Effector memory CD8-positive, alpha-beta T cell (primary cell): ENCODE measurements around the gene GLIPR1.
"Not testable (repeated sequence)": the region's sequence is repeated elsewhere in the genome, so short reads cannot be mapped to it uniquely, and the experiment has no call there.

Experiments
- ATAC-seq: fragments of 150-1000 bp; cut with Tn5 transposase; replicated peaks from 2 replicates; pipeline ENCODE4 v1.10.0; 2021; ENCODE audit warnings: mild to moderate bottlenecking, moderate library complexity
- DNase-seq, 3 experiments: peaks; one replicate each; pipeline ENCODE4 v3.0.0; 2021
- H3K27ac Mint-ChIP-seq, 2 donors: one replicate each; pipeline ENCODE4 v1.8.0; 2022; ENCODE audit warnings: mild to moderate bottlenecking in 2 of 2, mixed read lengths in 2 of 2, moderate library complexity in 2 of 2
- H3K27me3 Mint-ChIP-seq, 2 donors: one replicate each; pipeline ENCODE4 v1.8.0; 2022; ENCODE audit warnings: mixed read lengths in 2 of 2
- H3K36me3 Mint-ChIP-seq: one replicate; pipeline ENCODE4 v1.8.0; 2022; ENCODE audit warnings: mild to moderate bottlenecking, moderate library complexity, mixed read lengths; ENCODE audit not compliant: insufficient read depth
- H3K4me1 Mint-ChIP-seq, 2 donors: one replicate each; pipeline ENCODE4 v1.8.0; 2022; ENCODE audit warnings: low read depth in 2 of 2, mixed read lengths in 2 of 2
- H3K4me3 Mint-ChIP-seq, 2 donors: one replicate each; pipeline ENCODE4 v1.8.0; 2022; ENCODE audit warnings: mild to moderate bottlenecking in 2 of 2, mixed read lengths in 2 of 2, moderate library complexity in 2 of 2
- H3K9me3 Mint-ChIP-seq, 2 donors: one replicate each; pipeline ENCODE4 v1.8.0; 2022; ENCODE audit warnings: mixed read lengths in 2 of 2
- total RNA-seq, 9 experiments: gene quantifications; one replicate each; lab custom pipeline; 2026; lab: John Stamatoyannopoulos, UW

Gene GLIPR1
- total RNA-seq, result 38.2 to 168 (median 122) reads per million in 9 experiments

GRCh38 chr12:75480469-75480949 lies at the start of gene GLIPR1:
Gene GLIPR1, plus strand, starts transcription at chr12:75480755. Its CDS starts 126 bp downstream, at chr12:75480881.
- H3K4me1 Mint-ChIP-seq, result peaks cover 50 to 57% of the 10 kb centered on the region in 2 donors
- H3K4me3 Mint-ChIP-seq, result peak within 1 kb of the TSS; percentile 67 to 76
- no peaks in the 10 kb centered on the region for H3K9me3 Mint-ChIP-seq
- DNase-seq (peak; percentile 67 to 79 (median 69)), ATAC-seq (peak; percentile 83)
- no peaks in the 10 kb centered on the region for H3K27me3 Mint-ChIP-seq
- H3K36me3 Mint-ChIP-seq, result peaks cover 47% of the 10 kb centered on the region
- H3K27ac Mint-ChIP-seq, result peak within 1 kb of the TSS; percentile 95 to 98

- DNase-seq (no peak), ATAC-seq (no peak)
- Mint-ChIP-seq H3K9me3 (peaks cover 4 to 10% of the 10 kb centered on the region in 2 donors), H3K4me3 (no peak overlapping the region), H3K27ac (no peak overlapping the region), H3K36me3 (no peaks in the 10 kb centered on the region), H3K27me3 (no peaks in the 10 kb centered on the region), H3K4me1 (peaks cover 0 to 2% of the 10 kb centered on the region in 2 donors)
Measured at GRCh38 chr12:75432924-75433323, 47.6 kb upstream of the GLIPR1 start.

GRCh38 chr12:75437564-75437963 lies 43.0 kb upstream of the GLIPR1 start:
- Mint-ChIP-seq H3K27ac (no peak overlapping the region), H3K4me3 (no peak overlapping the region), H3K9me3 (no peaks in the 10 kb centered on the region), H3K36me3 (no peaks in the 10 kb centered on the region), H3K4me1 (peaks cover 0 to 5% of the 10 kb centered on the region in 2 donors), H3K27me3 (peaks cover 8 to 20% of the 10 kb centered on the region in 2 donors)
- peak; percentile 14 to 36 (median 15) for DNase-seq
- ATAC-seq, result peak; percentile 93

DNA sequence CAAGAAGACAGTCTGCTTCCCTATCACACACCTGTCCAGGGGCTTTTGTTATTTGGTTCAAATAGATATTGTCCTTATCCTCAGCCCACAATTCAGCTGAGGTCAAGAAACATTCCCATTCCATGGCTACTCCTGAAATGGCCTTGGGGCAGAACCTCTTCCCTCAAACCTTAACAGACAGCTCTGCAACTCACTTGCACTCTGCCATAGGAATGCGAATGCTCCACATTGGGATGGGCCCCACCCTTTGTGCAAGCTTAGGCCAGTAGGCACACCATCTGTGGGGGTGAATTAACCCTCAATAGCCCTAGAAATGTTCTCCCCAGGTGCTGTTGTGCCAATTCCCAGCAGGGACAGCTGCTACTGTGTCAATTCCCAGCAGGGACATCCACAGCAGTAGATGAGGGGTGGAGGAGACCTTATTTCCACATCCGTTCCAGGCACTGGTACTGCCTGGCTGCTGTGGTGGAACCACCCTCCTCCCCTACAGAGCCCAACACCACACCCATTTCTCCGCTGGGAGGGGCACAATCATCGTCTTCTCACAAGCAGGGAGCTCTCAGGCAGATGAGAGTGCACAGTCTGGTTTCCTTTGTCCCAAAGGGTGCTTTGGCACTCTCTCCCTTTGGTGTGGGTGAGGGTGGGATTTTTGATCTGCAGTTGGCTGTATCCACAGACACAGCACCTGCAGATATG lies 42.3 kb upstream of the GLIPR1 start:
- no peaks in the 10 kb centered on the region for H3K9me3 Mint-ChIP-seq
- H3K4me1 Mint-ChIP-seq, result peaks cover 0 to 5% of the 10 kb centered on the region in 2 donors
- H3K27ac Mint-ChIP-seq, result no peak overlapping the region
- H3K36me3 Mint-ChIP-seq, result no peaks in the 10 kb centered on the region
- DNase-seq, result no peak
- H3K4me3 Mint-ChIP-seq, result no peak overlapping the region
- peaks cover 8 to 25% of the 10 kb centered on the region in 2 donors for H3K27me3 Mint-ChIP-seq
- ATAC-seq, result no peak

DNA sequence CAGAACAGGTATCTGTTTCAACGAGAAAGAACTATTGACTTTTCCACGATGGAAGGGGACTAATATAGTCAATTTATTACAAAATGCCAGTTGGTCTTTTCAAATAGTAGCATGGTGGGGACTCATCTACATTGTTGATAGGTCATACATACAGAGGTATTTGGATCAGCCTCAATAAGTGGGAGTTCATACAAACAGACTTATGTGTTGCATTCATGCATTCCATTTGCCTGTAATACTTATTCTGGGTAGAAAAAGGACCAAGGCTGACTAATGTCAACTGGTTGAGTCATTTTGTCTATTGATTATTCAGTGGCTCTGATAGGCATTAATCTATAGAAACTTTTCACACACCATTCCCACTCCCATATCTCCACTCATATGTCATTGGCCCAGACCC lies 41.5 kb upstream of the GLIPR1 start:
- peaks cover 0 to 5% of the 10 kb centered on the region in 2 donors for H3K4me1 Mint-ChIP-seq
- DNase-seq (no peak), ATAC-seq (no peak)
- H3K36me3 Mint-ChIP-seq, result no peaks in the 10 kb centered on the region
- no peak overlapping the region for H3K27ac Mint-ChIP-seq
- peaks cover 8 to 29% of the 10 kb centered on the region in 2 donors for H3K27me3 Mint-ChIP-seq
- H3K4me3 Mint-ChIP-seq, result no peak overlapping the region
- no peaks in the 10 kb centered on the region for H3K9me3 Mint-ChIP-seq

- Mint-ChIP-seq H3K4me3 (no peak overlapping the region), H3K9me3 (no peaks in the 10 kb centered on the region), H3K4me1 (peaks cover 0 to 5% of the 10 kb centered on the region in 2 donors), H3K27ac (no peak overlapping the region), H3K27me3 (peaks cover 8 to 29% of the 10 kb centered on the region in 2 donors), H3K36me3 (no peaks in the 10 kb centered on the region)
- no peak for ATAC-seq
- DNase-seq, result no peak
Measured at GRCh38 chr12:75439930-75440329, 40.6 kb upstream of the GLIPR1 start.

GRCh38 chr12:75441687-75442449 lies 38.7 kb upstream of the GLIPR1 start:
- not testable (repeated sequence) for H3K36me3 Mint-ChIP-seq, ATAC-seq, DNase-seq, H3K27ac Mint-ChIP-seq, H3K9me3 Mint-ChIP-seq, H3K4me1 Mint-ChIP-seq, H3K4me3 Mint-ChIP-seq
- H3K27me3 Mint-ChIP-seq, result peaks cover 8 to 29% of the 10 kb centered on the region in 2 donors

GRCh38 chr12:75442454-75442853 lies 38.1 kb upstream of the GLIPR1 start:
- not testable (repeated sequence) for H3K36me3 Mint-ChIP-seq, H3K4me1 Mint-ChIP-seq, DNase-seq, ATAC-seq, H3K9me3 Mint-ChIP-seq, H3K4me3 Mint-ChIP-seq, H3K27ac Mint-ChIP-seq
- H3K27me3 Mint-ChIP-seq, result peaks cover 8 to 29% of the 10 kb centered on the region in 2 donors

DNA sequence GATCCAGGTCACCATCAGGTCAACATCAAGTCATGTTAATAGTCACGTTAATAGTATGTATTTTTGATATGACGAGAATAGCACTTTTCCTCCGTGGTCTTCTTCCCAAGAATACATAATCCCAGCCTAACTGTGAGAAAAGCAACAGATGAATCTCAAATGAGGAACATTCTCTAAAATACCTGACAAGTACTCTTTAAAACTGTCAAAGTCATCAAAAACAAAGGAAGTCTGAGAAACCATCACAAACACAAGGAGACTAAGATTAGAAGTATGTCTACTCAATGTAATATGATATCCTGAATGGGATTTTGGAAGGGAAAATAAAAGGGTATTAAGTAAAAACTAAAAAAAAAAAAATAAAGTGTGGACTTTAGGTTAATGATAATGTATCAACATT lies 36.8 kb upstream of the GLIPR1 start:
- Mint-ChIP-seq H3K4me3 (no peak overlapping the region), H3K27me3 (peaks cover 8 to 29% of the 10 kb centered on the region in 2 donors), H3K36me3 (no peaks in the 10 kb centered on the region), H3K9me3 (no peaks in the 10 kb centered on the region), H3K4me1 (no peaks in the 10 kb centered on the region), H3K27ac (no peak overlapping the region)
- DNase-seq (no peak), ATAC-seq (no peak)

- ATAC-seq (no peak), DNase-seq (no peak)
- Mint-ChIP-seq H3K4me1 (no peaks in the 10 kb centered on the region), H3K36me3 (no peaks in the 10 kb centered on the region), H3K4me3 (no peak overlapping the region), H3K9me3 (no peaks in the 10 kb centered on the region), H3K27me3 (peaks cover 8 to 29% of the 10 kb centered on the region in 2 donors), H3K27ac (no peak overlapping the region)
Measured at GRCh38 chr12:75444429-75445136, 36.0 kb upstream of the GLIPR1 start.

DNA sequence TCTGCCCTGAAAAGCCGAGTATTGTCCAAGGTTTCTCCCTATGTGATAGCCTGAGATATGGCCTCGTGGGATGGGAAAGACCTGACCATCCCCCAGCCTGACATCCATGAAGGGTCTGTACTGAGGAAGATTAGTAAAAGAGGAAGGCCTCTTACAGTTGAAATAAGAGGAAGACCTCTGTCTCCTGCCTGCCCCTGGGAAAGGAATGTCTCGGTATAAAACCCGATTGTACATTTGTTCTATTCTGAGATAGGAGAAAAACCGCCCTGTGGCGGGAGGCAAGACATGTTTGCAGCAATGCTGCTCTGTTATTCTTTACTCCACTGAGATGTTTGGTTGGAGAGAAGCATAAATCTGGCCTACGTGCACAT lies 35.4 kb upstream of the GLIPR1 start:
- not testable (repeated sequence) for ATAC-seq, H3K27ac Mint-ChIP-seq

DNA sequence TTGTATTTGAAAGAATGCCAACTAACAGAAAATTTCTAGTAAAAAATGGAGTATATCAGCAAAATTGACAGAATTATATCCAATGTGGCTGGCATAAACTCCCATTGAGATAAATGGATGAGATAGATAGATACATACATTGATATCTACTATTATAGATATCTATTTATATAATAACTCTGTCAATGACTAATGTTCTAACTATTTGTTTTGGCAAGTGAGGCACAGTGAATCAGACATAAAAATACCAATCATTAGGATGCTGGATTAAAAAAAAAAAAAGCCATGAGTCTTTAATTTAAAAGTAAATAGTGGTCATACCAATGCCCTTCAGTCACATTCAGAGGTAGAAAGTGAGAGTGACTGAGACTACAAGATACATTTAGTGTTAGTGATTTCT lies 33.7 kb upstream of the GLIPR1 start:
- DNase-seq, result no peak
- no peak overlapping the region for H3K4me3 Mint-ChIP-seq
- H3K27me3 Mint-ChIP-seq, result peaks cover 0 to 16% of the 10 kb centered on the region in 2 donors
- no peaks in the 10 kb centered on the region for H3K9me3 Mint-ChIP-seq
- no peaks in the 10 kb centered on the region for H3K4me1 Mint-ChIP-seq
- ATAC-seq, result no peak
- no peak overlapping the region for H3K27ac Mint-ChIP-seq
- H3K36me3 Mint-ChIP-seq, result no peaks in the 10 kb centered on the region

More for the DNA sequence above, 35.4 kb upstream of the GLIPR1 start:
- not testable (repeated sequence) for H3K4me3 Mint-ChIP-seq, DNase-seq, H3K9me3 Mint-ChIP-seq, H3K4me1 Mint-ChIP-seq, H3K36me3 Mint-ChIP-seq
- H3K27me3 Mint-ChIP-seq, result peaks cover 8 to 29% of the 10 kb centered on the region in 2 donors

DNA sequence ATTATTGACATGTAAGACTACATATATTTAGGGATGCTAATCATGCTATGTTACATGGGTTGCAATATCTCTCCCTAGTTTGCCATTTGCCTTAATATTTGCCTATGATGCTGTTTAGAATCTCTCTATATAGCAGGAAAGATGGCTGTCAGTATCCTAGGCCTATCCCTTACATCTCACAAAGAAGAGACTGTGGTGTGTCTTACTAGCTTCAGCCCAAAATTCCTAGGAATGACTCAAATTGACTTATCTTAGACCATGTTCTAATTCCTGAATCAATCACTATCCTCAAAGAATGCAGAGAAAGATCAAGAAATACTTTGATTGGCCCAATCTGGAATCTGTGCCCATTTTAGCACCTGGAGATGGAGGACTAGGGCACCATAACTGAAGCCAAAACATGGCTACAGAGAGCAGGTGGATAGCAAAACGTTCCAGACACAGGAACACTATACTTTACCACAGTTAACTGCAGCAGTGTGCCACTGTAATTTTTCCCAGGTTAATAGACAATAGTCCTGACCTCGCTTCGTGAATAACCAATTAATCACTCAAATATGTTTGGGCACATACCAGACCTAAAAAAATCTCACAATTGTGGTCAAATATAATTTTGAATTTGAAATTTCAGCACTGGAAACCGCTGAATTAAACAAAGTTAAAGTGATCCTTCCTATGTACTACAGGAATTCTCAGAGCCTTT lies 32.7 kb upstream of the GLIPR1 start:
- ATAC-seq (no peak), DNase-seq (no peak)
- no peak overlapping the region for H3K4me3 Mint-ChIP-seq
- H3K27me3 Mint-ChIP-seq, result peaks cover 0 to 7% of the 10 kb centered on the region in 2 donors
- H3K36me3 Mint-ChIP-seq, result no peaks in the 10 kb centered on the region
- H3K27ac Mint-ChIP-seq, result no peak overlapping the region
- H3K9me3 Mint-ChIP-seq, result no peaks in the 10 kb centered on the region
- H3K4me1 Mint-ChIP-seq, result no peaks in the 10 kb centered on the region
